GM19463 (cell line): ENCODE results near the gene SETD4.
A peak's percentile ranks its signal among the peaks of the same experiment; 100 is the strongest.
"Not testable (repeated sequence)": the region's sequence is repeated elsewhere in the genome, so short reads cannot be mapped to it uniquely, and the experiment has no call there.

Source experiments
- ATAC-seq: cut with Tn5 transposase; IDR thresholded peaks from one replicate; pipeline ENCODE4 v1.9.1; 2021; ENCODE audit warnings: mild to moderate bottlenecking, moderate library complexity; ENCODE audit not compliant: unreplicated experiment

Gene SETD4

GRCh38 chr21:36060159-36060921 is at the start of gene SETD4:
SETD4 (minus strand) TSS chr21:36060526; CDS start chr21:36058888, 1,638 bp downstream.
- ATAC-seq, result peak; percentile 89

- ATAC-seq, result no peak
Observed at GRCh38 chr21:36109868-36110267, 49.5 kb upstream of the SETD4 start.

GRCh38 chr21:36105327-36105842 is 45.1 kb upstream of the SETD4 start:
- no peak for ATAC-seq

- no peak for ATAC-seq
Observed at GRCh38 chr21:36104317-36105300, 44.3 kb upstream of the SETD4 start.

- ATAC-seq, result no peak
Observed at GRCh38 chr21:36103434-36103833, 43.1 kb upstream of the SETD4 start.

- no peak for ATAC-seq
Observed at GRCh38 chr21:36100971-36101641, 40.8 kb upstream of the SETD4 start.

GRCh38 chr21:36099695-36100211 is 39.4 kb upstream of the SETD4 start:
- not testable (repeated sequence) for ATAC-seq

GRCh38 chr21:36099000-36099399 is 38.7 kb upstream of the SETD4 start:
- ATAC-seq, result no peak

GRCh38 chr21:36098182-36098532 is 37.8 kb upstream of the SETD4 start:
- ATAC-seq, result no peak

GRCh38 chr21:36097427-36098181 is 37.3 kb upstream of the SETD4 start:
- ATAC-seq, result peak; percentile 56

- ATAC-seq, result no peak
Observed at GRCh38 chr21:36096398-36097290, 36.3 kb upstream of the SETD4 start.

GRCh38 chr21:36093512-36093911 is 33.2 kb upstream of the SETD4 start:
- ATAC-seq, result no peak

GRCh38 chr21:36092681-36093080 is 32.4 kb upstream of the SETD4 start:
- no peak for ATAC-seq

- ATAC-seq, result no peak
Observed at GRCh38 chr21:36089946-36090345, 29.6 kb upstream of the SETD4 start.

GRCh38 chr21:36087362-36088138 is 27.2 kb upstream of the SETD4 start:
- no peak for ATAC-seq

GRCh38 chr21:36082237-36082664 is 21.9 kb upstream of the SETD4 start:
- ATAC-seq, result no peak

- ATAC-seq, result no peak
Observed at GRCh38 chr21:36080386-36080785, 20.1 kb upstream of the SETD4 start.

- no peak for ATAC-seq
Observed at GRCh38 chr21:36079671-36080070, 19.3 kb upstream of the SETD4 start.
